Activated CD8-positive, alpha-beta memory T cell treated with anti-CD3 and anti-CD28 coated beads, Interleukin-2, amount 10 ng/mL, durations not matched to agents 7 days and 5 days (primary cell): ENCODE measurements around the gene ZNF423. TPM values are rescaled to one million over a fixed set of nuclear protein-coding genes. Genes with fewer than 3 reads are reported as not detected.

ENCODE experiments used
- ATAC-seq: fragments of 150-1000 bp; cut with Tn5 transposase; one replicate; pipeline ENCODE4 v1.10.0; 2021; ENCODE audit warnings: moderate library complexity
- CTCF ChIA-PET: fragments of 350-600 bp; sonication (Branson Sonifier 250); formaldehyde crosslinking; loops from one replicate; lab custom pipeline; 2021; ENCODE audit warnings: antibody characterized with exemption; lab: Charles Lee
- DNase-seq: peaks from one replicate; pipeline ENCODE4 v3.0.0-alpha.2; 2020
- H3K27ac Mint-ChIP-seq: one replicate; pipeline ENCODE4 v1.8.0; 2021; ENCODE audit warnings: mild to moderate bottlenecking, mixed read lengths
- H3K27me3 Mint-ChIP-seq: one replicate; pipeline ENCODE4 v1.8.0; 2021; ENCODE audit warnings: mixed read lengths
- H3K36me3 Mint-ChIP-seq: one replicate; pipeline ENCODE4 v1.8.0; 2021; ENCODE audit warnings: mild to moderate bottlenecking, mixed read lengths
- H3K4me1 Mint-ChIP-seq: one replicate; pipeline ENCODE4 v1.8.0; 2021; ENCODE audit warnings: mixed read lengths
- H3K4me3 Mint-ChIP-seq: one replicate; pipeline ENCODE4 v1.8.0; 2021; ENCODE audit warnings: mild to moderate bottlenecking, moderate library complexity, mixed read lengths
- H3K9me3 Mint-ChIP-seq: one replicate; pipeline ENCODE4 v1.8.0; 2022; ENCODE audit warnings: low read depth, mixed read lengths
- total RNA-seq, 2 experiments: library from RNA; stranded (reverse); gene quantifications; one replicate each; pipeline ENCODE4 v1.2.3, GENCODE V29; 2021

ZNF423 gene
- total RNA-seq, 2 experiments from 2014 or later: not detected

DNA sequence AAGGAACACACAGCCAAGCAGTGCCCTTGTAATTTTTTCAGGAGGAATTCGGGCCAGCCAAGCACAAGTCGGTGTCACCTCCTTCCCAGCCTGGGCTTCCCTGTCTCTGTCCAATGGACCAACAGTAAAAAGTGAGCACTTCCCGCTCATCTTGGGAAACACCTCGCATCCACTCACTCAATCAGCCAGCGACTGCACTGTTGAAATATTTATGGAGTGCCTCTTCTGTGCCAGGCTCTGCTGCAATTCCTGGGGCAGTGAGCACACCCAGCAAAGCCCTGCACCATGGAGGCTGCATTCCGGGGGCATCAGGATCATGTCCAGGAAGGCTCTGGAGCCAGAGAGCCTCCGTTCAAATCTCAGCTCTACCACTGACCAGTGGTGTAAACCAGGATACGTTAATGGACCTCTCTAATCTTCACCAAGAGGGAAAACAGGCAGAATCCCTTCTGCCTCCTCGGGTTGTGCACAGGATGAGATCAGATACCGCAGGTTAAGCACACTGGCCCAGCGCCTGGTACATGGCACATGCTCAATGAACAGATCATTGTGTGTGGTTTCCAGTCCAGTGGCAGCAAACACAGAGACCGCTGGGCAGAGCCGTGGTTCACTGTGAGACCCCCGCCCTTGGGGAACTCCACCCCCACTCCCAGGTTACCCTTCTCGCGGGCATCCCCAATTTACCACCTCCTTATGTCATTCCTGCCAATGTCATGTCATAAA is 194.3 kb downstream of the ZNF423 start:
- ATAC-seq (no peak), DNase-seq (no peak)
- CTCF ChIA-PET: no interaction called here
- no peak overlapping the region for H3K4me3 Mint-ChIP-seq
- no peak overlapping the region for H3K27ac Mint-ChIP-seq
- H3K27me3 Mint-ChIP-seq: no peaks in the 10 kb centered on the region
- no peaks in the 10 kb centered on the region for H3K36me3 Mint-ChIP-seq
- H3K4me1 Mint-ChIP-seq: no peaks in the 10 kb centered on the region
- no peaks in the 10 kb centered on the region for H3K9me3 Mint-ChIP-seq

DNA sequence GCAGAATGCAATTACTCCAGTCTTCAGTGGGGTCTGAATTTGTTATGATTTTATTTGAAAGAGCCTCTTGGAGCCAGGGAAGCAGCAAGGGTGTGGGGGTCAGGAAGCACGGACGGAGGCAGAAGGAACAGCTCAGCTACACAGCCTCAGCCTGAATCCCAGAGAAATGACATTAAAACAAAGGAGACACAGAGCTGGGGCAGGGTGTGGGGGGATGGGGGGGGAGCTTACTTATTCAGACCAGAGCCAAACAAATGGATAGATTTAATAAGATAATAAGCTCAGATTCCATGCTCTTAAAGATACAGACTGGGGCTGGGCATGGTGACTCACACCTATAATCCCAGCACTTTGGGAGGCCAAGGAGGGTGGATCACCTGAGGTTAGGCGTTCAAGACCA is 195.3 kb downstream of the ZNF423 start:
- Mint-ChIP-seq H3K36me3 (no peaks in the 10 kb centered on the region), H3K4me3 (no peak overlapping the region), H3K27ac (no peak overlapping the region), H3K4me1 (no peaks in the 10 kb centered on the region), H3K27me3 (no peaks in the 10 kb centered on the region), H3K9me3 (no peaks in the 10 kb centered on the region)
- CTCF ChIA-PET: no interaction called here
- ATAC-seq: no peak
- DNase-seq: no peak

DNA sequence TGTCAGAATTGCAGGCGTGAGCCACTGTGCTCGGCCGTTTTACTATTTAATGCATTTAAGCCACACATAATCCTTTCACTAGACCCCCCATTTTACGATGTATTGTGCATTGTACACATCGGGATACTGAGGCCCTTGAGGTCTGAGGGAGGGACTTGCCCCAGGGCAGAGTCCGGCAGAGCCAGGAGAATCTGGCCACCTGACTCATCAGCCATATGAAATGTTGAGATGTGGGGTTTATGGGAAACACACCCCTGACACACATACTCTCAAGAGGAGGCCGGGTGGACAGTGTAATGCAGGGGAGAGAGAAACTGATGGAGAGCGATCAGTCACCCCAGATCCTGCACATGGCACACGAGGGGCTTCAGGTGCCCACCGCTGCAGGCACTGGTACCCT is 196.6 kb downstream of the ZNF423 start:
- no peaks in the 10 kb centered on the region for H3K9me3 Mint-ChIP-seq
- no peak overlapping the region for H3K27ac Mint-ChIP-seq
- no peaks in the 10 kb centered on the region for H3K36me3 Mint-ChIP-seq
- no peak for DNase-seq
- no peak overlapping the region for H3K4me3 Mint-ChIP-seq
- CTCF ChIA-PET: no interaction called here
- ATAC-seq: no peak
- no peaks in the 10 kb centered on the region for H3K27me3 Mint-ChIP-seq
- H3K4me1 Mint-ChIP-seq: no peaks in the 10 kb centered on the region

DNA sequence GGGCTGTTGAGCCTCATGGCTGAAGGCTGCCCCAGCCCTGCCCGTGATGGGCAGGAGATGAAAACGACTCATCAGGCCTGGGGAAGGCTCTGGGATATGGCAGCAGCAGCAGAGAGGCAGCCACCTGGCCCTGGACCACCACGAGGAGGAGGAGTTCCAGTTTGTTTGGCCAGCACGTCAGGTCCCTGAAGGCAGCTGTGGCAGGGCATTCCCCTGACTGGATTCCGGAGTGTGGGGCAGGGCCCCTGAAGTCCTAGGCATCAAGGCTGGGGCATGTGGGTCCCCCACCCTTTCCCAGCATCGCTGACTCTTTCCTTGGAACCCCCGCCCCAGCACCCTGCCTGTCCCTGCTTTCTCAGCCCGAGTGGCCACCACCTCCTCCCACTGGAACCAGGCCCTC is 197.4 kb downstream of the ZNF423 start:
- Mint-ChIP-seq H3K36me3 (no peaks in the 10 kb centered on the region), H3K9me3 (no peaks in the 10 kb centered on the region), H3K4me1 (no peaks in the 10 kb centered on the region), H3K4me3 (no peak overlapping the region), H3K27me3 (no peaks in the 10 kb centered on the region), H3K27ac (no peak overlapping the region)
- CTCF ChIA-PET: no interaction called here
- ATAC-seq (no peak), DNase-seq (no peak)

DNA sequence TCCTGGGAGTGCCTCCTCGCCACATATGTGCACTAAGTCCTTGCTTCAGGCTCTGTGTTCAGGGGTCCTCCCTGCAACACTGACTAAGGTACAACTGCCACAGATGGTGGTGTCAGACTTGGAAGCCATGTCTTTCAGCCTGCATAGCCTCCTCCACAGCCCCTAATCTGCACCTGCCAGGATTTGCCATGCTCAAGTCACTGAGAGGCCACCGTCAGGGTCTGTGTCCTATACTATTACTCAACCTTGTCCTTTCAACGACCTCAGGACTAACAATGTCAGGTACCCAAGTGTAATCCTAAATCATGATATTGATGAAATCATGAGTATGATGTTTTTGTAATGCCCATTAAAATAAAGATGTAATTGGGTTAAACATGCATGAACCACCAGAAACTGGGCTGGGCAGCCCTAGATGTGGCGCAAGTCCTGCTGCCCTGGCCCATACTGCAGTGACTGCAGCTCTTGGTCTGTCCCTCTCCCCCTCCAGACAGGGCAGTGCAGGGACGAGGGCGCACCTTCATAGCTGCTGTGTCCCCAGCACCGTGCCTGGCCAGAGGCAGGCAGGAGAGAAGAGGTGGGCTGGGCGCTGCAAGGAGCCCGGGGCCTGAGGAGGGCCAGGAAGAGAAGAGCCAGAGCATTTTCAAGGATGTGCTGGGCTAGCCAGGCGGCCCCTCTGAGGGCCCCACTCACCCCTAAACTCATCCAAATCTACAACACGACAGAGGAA is 198.0 kb downstream of the ZNF423 start:
- Mint-ChIP-seq H3K27me3 (no peaks in the 10 kb centered on the region), H3K4me1 (no peaks in the 10 kb centered on the region), H3K9me3 (no peaks in the 10 kb centered on the region), H3K36me3 (no peaks in the 10 kb centered on the region), H3K4me3 (no peak overlapping the region), H3K27ac (no peak overlapping the region)
- no peak for ATAC-seq
- CTCF ChIA-PET: no interaction called here
- DNase-seq: no peak

DNA sequence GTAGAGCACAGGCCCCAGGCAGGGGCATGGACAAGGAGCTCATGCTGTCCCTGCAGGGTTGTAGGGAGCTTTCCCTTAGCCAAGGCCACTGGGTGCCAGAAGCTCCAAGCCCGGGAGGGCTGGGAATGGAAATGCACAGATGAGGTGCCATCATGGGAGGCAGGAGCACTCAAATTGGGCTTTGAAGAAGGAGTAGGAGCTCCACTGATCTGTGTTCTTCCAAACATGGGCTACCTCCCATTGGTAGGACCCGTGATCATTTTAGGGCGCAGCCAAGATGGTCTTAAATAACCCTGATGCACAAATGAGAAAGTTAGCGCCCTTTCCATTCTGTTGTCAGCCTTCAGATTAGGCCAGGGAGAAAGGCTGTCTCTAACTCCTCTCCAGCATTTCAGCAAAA is 201.5 kb downstream of the ZNF423 start:
- CTCF ChIA-PET: no interaction called here
- ATAC-seq (no peak), DNase-seq (no peak)

DNA sequence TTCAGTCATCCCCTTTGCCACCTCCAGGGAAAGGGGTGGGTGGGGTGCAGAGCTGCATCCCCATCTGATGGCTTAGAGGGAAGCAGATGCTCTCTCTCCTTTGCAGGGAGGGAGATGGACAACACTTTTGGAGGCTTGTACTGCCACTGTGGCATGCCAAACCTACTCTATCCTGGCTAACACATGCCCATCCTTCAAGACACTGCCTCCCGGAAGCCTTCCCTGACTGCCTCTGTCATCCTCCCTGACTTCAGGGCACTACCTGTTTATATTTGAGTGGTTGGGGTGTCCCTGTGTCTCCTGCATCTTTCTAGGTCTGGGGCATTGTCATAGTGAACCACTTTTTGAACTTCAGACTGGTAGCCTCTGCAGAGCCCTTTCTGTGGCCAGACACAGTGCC is 202.3 kb downstream of the ZNF423 start:
- Mint-ChIP-seq H3K4me1 (no peaks in the 10 kb centered on the region), H3K27ac (no peak overlapping the region), H3K27me3 (no peaks in the 10 kb centered on the region), H3K9me3 (peaks cover 4% of the 10 kb centered on the region), H3K36me3 (no peaks in the 10 kb centered on the region), H3K4me3 (no peak overlapping the region)
- CTCF ChIA-PET: no interaction called here
- ATAC-seq: no peak
- DNase-seq: no peak

More for the DNA sequence above, 201.5 kb downstream of the ZNF423 start:
- no peak overlapping the region for H3K27ac Mint-ChIP-seq
- no peak overlapping the region for H3K4me3 Mint-ChIP-seq
- H3K36me3 Mint-ChIP-seq: no peaks in the 10 kb centered on the region
- no peaks in the 10 kb centered on the region for H3K9me3 Mint-ChIP-seq
- H3K27me3 Mint-ChIP-seq: no peaks in the 10 kb centered on the region
- H3K4me1 Mint-ChIP-seq: no peaks in the 10 kb centered on the region

DNA sequence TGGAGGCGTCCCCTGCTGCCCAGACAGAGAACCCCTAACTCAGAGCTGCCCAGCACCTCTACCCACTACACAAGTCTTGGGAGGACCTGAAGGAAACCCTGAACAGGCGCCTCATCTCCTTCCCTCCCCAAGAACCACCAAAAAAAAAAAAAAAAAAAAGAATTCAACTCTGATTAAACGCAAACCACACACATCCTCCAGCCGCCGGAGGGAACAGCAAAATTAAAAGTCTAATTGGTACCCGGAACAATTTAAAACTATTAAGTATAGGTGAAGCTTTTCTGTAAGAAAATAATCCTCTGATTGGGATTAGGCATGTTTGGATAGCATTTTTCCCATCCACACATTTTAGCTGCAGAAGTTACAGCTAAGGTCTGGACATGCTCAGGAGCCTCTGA is 202.7 kb downstream of the ZNF423 start:
- H3K27me3 Mint-ChIP-seq: no peaks in the 10 kb centered on the region
- DNase-seq: no peak

DNA sequence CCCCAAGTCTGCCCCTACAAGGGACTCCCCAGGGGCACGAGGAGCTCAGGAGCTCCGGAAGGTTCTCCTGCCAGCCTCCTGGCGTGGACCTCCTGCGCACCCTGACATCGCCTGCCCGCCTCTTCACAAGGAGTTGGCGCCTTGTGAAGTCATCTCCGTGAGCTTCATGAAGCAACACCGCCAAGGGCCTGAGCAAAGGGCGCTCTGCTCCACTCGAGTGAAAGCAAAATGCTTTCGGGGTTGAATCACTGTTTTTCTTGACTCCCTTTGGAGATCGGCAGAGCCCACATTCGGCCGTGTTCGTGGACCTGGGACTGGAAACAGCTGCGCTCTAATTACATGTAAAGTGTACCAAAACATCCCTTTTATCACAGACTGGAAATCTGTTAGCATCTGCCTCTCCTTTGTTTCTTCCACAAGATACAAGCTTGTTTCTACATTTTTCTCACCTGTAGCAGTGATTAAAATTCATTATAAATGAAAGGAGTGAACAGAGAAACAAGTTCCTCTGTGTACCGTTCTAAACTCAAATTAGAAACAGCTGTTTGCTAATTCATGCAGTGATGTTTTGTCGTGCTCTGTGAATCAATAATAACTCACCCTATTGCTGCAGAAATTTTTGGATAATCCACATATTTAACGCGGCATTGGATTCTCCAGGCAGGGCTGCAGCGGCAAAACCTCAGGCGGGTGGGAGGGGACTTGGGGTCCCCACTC is 203.3 kb downstream of the ZNF423 start:
- ATAC-seq (no peak), DNase-seq (no peak)
- Mint-ChIP-seq H3K27ac (no peak overlapping the region), H3K27me3 (no peaks in the 10 kb centered on the region), H3K36me3 (peaks cover 3% of the 10 kb centered on the region), H3K4me1 (no peaks in the 10 kb centered on the region), H3K9me3 (peaks cover 9% of the 10 kb centered on the region), H3K4me3 (no peak overlapping the region)
- CTCF ChIA-PET: no interaction called here

More for the DNA sequence above, 202.7 kb downstream of the ZNF423 start:
- Mint-ChIP-seq H3K27ac (no peak overlapping the region), H3K4me1 (no peaks in the 10 kb centered on the region), H3K4me3 (no peak overlapping the region), H3K9me3 (peaks cover 4% of the 10 kb centered on the region), H3K36me3 (no peaks in the 10 kb centered on the region)
- ATAC-seq: no peak
- CTCF ChIA-PET: no interaction called here

DNA sequence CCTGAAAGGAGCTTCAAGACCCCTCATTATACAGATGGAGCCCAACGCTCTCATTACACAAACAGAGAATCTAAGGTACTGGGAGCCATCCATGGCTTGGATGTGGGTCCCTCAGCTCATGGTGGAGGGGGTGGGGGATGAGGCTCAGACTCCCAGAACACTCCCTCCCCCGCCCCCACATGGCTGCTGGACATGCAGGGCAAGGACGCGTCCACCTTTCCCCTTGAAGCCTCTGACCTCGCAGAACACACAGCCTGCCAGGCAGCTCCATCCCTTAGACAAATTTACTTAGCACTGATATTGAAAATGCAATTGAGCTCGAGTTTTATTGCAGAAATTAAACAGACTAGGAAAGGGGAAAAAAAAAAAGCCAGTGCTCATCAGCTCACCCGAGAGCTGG is 203.9 kb downstream of the ZNF423 start:
- no peaks in the 10 kb centered on the region for H3K27me3 Mint-ChIP-seq
- no peak overlapping the region for H3K4me3 Mint-ChIP-seq
- H3K36me3 Mint-ChIP-seq: peaks cover 4% of the 10 kb centered on the region
- H3K9me3 Mint-ChIP-seq: peaks cover 14% of the 10 kb centered on the region
- CTCF ChIA-PET: no interaction called here
- ATAC-seq (no peak), DNase-seq (no peak)
- H3K27ac Mint-ChIP-seq: no peak overlapping the region
- no peaks in the 10 kb centered on the region for H3K4me1 Mint-ChIP-seq

DNA sequence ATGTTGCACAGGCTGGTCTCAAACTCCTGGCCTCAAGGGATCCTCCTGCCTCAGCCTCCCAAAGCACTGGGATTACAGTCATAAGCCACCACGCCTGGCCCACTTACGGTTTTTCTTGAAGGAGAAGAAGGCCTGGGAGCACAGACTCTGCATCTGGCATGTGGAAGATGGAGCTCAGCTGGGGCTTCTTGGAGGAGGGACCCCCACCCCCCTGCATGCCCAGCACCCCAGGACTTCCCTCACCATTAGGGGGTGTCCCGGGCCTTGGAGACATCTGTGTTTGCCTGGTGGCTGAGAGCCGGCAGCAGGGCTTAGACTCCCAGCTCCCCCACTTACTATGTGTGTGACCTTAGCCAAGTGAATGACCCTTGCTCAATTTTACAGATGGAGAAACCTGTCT is 204.7 kb downstream of the ZNF423 start:
- H3K4me1 Mint-ChIP-seq: no peaks in the 10 kb centered on the region
- H3K4me3 Mint-ChIP-seq: no peak overlapping the region

DNA sequence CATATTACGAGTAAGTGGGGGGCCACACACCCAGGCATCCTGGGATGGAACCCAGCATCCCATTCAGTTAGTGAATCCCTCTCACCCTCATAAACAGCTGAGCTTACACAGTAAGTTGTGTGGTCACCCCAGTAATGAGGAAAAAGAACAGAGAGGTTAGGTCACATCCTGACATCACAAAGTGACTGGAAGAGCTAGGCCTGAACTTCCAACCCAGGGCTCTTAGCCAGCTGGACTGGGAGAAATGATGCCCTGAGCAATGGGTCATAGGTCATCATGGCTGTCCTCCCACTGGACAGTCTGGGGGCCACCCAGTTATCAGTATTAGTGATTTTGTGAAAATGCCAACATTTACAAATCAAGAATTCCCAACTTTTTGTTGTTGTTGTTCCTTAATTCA is 205.3 kb downstream of the ZNF423 start:
- Mint-ChIP-seq H3K36me3 (peaks cover 6% of the 10 kb centered on the region), H3K27me3 (no peaks in the 10 kb centered on the region), H3K4me3 (no peak overlapping the region), H3K9me3 (peaks cover 17% of the 10 kb centered on the region), H3K4me1 (no peaks in the 10 kb centered on the region), H3K27ac (no peak overlapping the region)
- no peak for ATAC-seq
- CTCF ChIA-PET: no interaction called here
- no peak for DNase-seq

More for the DNA sequence above, 204.7 kb downstream of the ZNF423 start:
- H3K27me3 Mint-ChIP-seq: no peaks in the 10 kb centered on the region
- DNase-seq (no peak), ATAC-seq (no peak)
- H3K36me3 Mint-ChIP-seq: peaks cover 4% of the 10 kb centered on the region
- CTCF ChIA-PET: no interaction called here
- peaks cover 14% of the 10 kb centered on the region for H3K9me3 Mint-ChIP-seq
- H3K27ac Mint-ChIP-seq: no peak overlapping the region

DNA sequence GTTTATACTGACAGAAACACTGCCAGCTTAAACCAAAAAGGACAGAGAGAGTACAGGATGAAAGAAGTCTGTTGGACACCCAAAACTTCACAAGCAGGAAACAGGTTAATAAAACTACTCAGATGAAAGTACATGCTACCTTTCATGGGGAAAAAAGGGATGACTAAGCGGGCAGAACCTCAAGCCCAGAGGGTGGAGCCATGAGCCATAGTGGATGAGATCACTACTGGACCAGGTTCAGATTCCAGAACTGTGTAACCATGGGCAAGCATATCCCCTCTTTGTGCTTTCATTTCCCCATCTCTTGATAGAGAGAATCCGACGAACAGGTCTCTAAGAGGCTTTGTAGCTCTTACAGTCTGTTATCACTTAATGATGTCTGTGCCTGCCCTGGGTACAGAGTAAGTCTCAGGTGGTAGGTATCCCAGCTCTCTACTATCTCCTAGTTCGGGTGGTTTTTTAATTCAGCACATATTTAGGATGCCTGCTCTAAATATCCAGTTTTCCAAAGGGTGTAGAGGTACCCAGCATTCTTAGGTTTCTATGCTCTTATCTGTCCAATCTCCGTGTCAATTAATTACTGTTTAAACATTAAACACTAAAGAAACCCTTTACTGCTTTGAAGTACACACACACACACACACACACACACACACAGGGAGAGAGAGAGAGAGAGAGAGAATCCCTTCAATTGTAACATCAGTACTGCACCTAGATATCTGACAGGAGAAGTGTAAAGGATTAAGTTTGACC is 206.7 kb downstream of the ZNF423 start:
- H3K27ac Mint-ChIP-seq: no peak overlapping the region
- H3K4me3 Mint-ChIP-seq: no peak overlapping the region
- no peak for DNase-seq
- H3K9me3 Mint-ChIP-seq: peaks cover 17% of the 10 kb centered on the region
- no peak for ATAC-seq
- H3K27me3 Mint-ChIP-seq: no peaks in the 10 kb centered on the region
- peaks cover 6% of the 10 kb centered on the region for H3K36me3 Mint-ChIP-seq
- CTCF ChIA-PET: no interaction called here
- H3K4me1 Mint-ChIP-seq: no peaks in the 10 kb centered on the region
